Astrocyte of the cerebellum (primary cell): ENCODE results near the gene TMTC1.

Source experiments
- DNase-seq: peaks from one replicate; pipeline ENCODE4 v3.0.0-alpha.2; 2011; ENCODE audit warnings: low read depth
- H3K4me3 ChIP-seq: 2 replicates; pipeline ENCODE4 v1.5.1; 2011; ENCODE audit warnings: mild to moderate bottlenecking, low read depth, low read length, moderate library complexity
- in situ Hi-C: cut with HindIII; loops from 2 replicates; pipeline ENCODE4 v1.10.0; 2017; ENCODE audit warnings: low sequenced_read_pairs
- TF ChIP-seq, protein P1 (sequence below): IDR thresholded peaks from 2 replicates; pipeline ENCODE4 v1.5.1; 2012; ENCODE audit warnings: low read length, low read depth, moderate library complexity, mild to moderate bottlenecking; ENCODE audit errors: missing control alignments

TMTC1 gene

DNA sequence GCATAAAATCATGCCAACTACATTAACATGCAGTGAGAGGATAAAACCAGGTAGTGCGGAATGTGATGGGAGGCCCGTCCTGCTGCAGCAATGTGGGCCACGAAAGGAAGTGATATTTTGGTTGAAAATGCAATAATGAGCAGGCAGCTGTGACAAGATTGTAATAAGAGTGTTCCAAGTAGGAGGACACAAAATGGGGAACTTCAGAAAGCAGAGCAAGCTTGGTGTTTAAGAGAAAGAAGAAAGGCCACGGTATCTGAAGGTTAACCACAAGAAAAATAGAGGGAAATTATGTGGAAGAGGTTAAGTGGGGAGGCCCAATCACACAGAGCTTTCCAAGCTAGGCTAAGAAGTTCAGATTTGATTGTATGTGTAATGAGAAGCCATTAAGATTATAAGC is 320.5 kb downstream of the TMTC1 start:
- in situ Hi-C loops, result no loop called here
- no peak overlapping the region for H3K4me3 ChIP-seq
- TF ChIP-seq, protein P1, sequence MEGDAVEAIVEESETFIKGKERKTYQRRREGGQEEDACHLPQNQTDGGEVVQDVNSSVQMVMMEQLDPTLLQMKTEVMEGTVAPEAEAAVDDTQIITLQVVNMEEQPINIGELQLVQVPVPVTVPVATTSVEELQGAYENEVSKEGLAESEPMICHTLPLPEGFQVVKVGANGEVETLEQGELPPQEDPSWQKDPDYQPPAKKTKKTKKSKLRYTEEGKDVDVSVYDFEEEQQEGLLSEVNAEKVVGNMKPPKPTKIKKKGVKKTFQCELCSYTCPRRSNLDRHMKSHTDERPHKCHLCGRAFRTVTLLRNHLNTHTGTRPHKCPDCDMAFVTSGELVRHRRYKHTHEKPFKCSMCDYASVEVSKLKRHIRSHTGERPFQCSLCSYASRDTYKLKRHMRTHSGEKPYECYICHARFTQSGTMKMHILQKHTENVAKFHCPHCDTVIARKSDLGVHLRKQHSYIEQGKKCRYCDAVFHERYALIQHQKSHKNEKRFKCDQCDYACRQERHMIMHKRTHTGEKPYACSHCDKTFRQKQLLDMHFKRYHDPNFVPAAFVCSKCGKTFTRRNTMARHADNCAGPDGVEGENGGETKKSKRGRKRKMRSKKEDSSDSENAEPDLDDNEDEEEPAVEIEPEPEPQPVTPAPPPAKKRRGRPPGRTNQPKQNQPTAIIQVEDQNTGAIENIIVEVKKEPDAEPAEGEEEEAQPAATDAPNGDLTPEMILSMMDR, result no peak
- DNase-seq, result no peak

DNA sequence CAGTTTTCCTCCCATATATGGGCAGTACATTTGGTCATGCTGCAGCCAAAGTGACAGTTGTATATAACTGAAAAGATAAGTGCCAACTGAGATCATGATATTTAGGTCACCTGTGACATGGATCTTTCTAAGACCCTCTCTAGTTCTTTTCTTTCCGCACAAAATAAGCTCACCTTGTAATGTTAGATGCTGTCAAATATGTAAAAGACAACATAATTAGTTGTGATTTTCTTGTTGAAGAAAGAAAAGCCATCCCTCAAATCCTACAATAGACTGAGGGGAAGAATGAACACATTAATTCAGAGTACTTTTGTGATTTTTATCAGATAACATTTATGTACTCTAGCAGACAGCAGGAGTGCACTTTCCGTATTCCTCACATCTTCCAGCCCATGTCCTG is 323.7 kb downstream of the TMTC1 start:
- no peak overlapping the region for H3K4me3 ChIP-seq
- in situ Hi-C loops, result no loop called here
- no peak for DNase-seq
- TF ChIP-seq, protein P1, result no peak

DNA sequence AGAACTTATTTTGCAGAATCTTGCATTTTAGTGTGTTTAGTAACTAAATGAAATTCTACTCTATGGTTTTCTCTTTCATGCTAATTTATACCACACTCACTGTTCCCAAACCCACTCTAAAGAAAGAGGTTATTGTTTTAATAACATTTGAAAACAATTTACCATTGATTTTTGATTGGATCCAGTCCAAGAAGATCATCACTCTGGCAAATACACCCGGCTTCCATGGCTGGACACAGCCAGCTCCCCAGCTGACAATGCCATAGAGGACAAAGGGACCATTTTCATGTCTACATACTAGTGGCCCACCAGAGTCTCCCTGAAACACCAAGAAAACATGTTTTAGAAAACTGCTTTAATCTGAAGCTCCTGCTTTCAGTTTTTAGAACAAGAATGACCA is 328.7 kb downstream of the TMTC1 start:
- TF ChIP-seq, protein P1, result no peak
- in situ Hi-C loops, result no loop called here
- H3K4me3 ChIP-seq, result no peak overlapping the region
- DNase-seq, result no peak

DNA sequence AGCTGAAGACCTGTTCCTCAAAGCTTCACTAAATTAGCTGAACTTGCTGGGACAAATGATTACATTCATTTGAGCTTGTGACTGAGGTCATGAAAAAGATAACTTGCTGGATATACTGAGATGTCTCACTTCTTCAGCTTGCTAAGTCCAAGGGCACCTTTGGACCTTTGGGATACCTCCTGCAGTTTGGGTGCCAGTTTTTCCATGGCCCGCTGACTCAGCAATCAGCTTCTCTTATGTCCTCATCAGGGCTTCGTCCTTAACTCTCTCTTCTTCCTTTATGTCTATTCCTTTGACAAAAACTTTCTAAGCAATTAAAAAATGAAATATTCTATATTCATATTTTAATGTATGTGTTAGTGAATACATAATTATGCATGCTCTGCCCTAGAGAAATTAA is 331.9 kb downstream of the TMTC1 start:
- TF ChIP-seq, protein P1, result no peak
- in situ Hi-C loops, result no loop called here
- no peak overlapping the region for H3K4me3 ChIP-seq
- no peak for DNase-seq
